HG03520 (cell line): ENCODE data around the gene AP5B1.

ENCODE experiments used
- ATAC-seq: cut with Tn5 transposase; IDR thresholded peaks from one replicate; pipeline ENCODE4 v1.9.1; 2021; ENCODE audit warnings: mild to moderate bottlenecking, moderate library complexity; ENCODE audit not compliant: unreplicated experiment

The AP5B1 gene

DNA sequence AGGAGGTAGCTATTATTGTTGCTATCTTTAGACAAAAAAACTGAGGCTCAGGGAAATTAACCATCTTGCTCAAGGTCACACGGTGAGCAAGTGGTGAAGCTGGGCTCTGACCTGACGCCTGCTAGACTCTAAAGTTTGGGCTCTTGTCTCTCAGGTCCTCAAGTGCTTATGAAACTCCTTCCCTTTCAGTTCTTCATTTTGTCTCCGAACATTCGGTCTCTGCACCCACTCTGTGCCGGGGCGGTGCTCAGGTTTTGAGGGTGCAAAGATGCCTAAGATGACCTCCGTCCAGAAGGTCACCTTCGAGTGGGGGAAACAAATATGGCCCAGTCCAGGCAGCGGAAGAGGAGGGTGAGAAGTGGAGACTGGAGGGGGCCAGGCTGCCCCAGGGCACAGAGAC lies 22.1 kb upstream of the AP5B1 start:
- ATAC-seq, result peak; percentile 50

DNA sequence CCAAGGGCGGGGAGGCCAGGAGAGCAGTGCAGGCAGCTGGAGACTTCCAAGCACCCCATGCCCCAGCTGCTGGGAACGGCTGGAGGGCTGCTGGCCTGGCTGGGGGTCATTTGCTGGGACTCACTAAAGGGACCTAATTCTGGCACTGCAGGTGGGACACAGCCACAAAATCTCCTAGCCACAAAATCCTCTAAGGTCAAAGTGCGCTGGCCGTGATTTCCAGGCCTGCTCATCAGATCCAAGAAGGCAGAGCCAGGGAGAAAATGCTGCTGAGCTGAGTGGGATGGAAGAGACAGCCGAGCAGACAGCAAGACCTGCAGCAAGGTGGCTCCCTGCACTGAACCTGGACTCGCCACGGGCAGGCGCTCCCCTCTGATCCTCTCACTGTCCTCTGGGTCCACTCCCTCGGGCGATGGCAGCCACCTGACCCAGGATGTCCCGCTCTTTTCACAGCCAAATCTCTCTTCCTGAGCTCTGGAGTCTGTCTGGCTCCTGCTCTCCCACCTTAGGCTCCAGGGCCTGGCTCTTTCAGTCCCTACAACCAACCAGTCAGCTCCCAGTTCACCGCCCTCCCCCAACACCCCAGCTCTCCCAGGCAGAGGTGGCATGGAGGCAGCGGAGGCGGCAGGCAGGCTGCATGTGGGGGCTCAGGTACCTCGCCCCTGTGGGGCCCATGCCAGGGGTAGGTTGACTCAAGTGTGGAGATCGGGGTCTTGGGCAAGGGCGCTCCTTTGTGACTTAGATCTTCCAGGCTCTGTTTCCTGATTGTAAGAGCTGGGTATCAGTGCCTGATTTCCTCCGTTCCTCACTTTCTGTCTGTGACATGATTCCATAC lies 20.6 kb upstream of the AP5B1 start:
- ATAC-seq, result no peak

DNA sequence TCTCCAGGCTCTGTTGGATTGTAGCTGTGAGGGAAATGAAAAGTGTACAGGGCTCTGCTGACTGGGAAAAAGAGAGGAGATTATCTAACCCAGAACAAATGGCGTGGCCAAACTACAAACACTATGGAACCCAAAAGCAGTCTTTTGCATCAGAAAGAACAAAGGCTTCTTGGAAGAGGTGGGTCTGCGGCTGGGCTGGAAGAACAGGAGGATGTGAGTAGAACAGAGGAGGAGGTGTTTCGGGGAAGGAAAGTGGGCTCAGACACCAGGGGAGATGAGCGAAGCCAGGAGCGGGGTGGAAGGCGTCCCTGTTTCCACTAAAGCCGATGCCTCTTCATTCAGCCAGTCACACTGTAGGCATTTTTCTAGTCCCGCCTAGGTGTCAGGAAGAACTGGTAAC lies 18.1 kb upstream of the AP5B1 start:
- no peak for ATAC-seq

DNA sequence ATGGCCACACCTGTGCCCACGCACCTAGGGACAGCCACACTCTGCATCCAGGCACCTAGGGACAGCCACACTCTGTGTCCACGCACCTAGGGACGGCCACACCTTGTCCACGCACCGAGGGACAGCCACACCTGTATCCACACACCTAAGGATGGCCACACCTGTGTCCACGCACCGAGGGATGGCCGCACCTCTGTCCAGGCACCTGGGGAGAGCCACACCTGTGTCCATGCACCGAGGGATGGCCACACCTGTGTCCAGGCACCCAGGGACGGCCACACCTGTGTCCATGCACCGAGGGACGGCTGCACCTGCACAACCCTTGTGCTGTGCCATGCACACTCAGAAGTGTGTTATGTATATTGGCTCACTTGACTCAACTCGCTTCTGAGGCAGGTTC lies 16.9 kb upstream of the AP5B1 start:
- ATAC-seq, result no peak

DNA sequence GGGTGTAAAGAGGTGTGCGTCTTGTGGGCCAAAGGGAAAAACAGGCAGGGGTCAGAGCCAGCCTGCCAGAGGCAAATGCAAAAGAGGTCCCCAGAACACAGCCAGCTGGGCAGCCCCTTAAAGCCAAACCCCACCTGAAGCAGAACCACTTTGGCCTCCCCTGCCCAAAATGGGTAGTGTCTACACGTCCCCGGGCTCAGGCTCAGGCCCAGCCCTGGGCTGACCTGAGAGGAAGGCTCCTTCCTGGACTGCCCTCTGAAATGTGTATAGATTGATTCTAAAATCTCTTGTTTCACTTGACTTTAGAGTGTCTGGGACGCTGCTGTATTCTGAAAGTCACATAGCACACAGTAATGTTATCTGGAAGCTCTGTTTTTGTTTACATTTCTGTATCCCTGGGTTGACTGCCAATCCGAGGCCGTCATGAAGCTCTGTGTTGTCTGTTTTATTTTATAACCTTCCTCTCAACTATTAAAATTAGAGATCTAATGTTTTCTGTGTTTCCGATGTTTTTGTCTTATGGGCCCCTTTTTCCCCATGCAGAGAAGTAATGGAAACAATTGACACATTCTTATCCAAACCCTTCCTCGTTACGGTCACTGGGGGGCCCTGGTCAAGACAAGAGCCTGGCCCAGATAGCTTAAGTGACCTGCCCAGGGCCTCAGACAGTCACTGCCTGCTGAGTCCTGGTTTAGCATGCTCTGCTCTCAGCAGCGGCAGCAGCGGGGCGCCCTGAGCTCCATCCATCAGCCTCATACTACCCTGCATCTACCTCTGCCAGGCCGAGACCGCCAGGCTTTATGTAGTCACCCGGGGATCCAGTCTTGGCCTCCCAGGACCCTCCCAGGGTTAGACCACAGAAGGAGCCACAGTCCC lies 16.2 kb upstream of the AP5B1 start:
- no peak for ATAC-seq

DNA sequence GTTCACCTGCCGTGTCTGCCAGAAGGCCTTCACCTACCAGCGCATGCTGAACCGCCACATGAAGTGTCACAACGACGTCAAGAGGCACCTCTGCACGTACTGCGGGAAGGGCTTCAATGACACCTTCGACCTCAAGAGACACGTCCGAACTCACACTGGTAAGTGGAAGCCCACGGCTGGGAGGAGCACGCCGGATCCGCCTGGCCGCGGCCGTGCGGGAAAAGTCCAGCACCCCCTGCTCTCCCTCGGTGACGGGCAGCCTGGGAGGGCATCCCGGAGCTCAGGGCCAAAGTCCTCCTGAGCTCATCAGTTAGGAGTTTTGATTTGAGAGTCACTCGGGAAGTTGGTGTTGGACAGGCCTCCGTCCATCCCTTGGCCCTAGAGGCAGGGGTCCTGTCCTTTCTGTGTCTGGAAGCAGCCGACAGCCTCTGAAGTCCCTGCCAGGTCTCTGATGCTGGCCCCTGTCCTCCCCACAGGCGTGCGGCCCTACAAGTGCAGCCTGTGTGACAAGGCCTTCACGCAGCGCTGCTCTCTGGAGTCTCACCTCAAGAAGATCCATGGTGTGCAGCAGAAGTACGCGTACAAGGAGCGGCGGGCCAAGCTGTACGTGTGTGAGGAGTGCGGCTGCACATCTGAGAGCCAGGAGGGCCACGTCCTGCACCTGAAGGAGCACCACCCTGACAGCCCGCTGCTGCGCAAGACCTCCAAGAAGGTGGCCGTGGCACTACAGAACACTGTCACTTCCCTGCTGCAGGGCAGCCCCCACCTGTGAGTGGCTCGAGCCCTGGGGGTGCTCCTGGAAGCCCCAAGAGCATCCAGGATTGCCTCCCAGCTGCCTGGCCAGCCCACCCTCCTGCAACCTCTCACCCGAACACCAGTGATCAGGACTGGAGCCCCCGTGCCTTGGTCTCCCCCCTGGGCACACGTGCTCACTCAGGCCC lies 14.1 kb upstream of the AP5B1 start:
- no peak for ATAC-seq

DNA sequence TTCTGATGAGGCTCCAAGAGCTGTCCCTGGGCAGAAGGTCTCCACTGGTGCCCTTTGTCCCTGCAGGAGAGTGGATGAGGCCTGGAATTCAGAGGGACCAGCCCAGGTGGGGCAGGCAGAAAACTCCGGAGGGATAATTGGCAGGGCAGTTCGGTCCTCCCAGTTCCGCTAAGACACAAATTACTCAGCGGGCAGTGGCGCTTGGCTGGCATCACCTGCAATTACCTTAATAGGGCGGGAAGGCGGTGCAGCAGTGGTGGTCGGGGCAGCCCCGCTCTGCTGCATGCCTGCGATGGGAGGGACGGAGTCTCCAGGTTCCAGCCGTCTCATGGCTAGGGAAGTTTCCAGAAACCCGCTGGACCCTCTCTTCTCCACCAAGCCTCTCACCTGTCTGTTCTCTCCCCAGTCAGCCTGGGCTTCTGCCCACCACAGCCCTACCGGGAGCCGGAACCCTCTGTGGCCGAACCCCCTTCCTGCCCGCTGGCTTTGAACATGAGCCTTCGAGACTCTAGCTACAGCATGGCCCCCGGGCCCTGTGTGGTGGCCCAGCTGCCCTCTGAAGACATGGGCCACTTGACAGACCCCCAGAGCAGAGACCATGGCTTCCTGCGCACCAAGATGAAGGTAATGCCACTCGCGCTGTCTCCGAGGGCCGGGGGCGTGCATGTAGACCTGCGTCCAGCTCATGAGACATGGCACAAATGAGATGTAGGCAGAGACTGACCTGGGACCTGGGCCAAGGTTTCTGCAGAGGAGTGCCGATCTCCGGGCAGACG lies 13.0 kb upstream of the AP5B1 start:
- no peak for ATAC-seq

DNA sequence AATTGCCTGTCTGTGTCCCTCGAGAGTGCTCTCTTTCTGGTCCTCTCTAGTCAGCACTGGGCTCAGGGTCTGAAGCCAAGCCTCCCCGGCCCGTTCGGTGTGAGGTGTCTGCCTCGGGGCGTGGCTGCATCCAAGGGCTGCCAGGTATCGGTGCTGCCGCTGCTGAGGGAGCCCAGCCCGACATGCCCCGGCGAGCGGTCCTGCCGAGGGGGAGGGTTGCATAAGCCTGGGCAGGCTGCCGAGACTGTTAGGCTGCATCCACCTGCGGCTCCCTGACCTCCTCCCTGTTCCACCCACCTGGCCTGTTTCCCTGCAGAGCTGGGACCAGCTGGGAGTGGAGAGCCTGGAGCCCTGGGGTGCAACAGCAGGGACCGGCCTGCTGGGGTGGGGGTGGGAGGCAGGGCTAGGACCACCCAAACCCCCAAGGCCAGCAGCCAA lies 12.4 kb upstream of the AP5B1 start:
- ATAC-seq, result no peak

DNA sequence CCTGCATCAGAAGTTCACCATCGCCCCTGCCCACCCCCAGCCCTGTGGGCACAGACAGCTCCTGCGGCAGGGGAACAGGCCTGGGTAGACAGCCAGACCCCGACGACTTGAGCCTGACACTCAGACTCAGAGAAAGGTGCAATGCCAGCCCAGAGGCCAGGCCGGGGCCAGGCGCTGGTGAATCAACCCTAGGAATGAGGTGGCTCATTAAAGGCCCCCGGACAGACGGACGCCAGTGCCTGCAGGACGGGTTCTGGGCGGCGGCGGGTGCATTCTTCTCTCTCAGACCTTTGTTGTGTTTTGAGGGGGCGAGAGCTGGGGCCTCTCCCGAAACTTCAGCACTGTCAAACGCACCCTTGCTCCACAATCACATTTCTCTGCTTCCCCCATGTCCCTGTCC lies 11.7 kb upstream of the AP5B1 start:
- no peak for ATAC-seq

DNA sequence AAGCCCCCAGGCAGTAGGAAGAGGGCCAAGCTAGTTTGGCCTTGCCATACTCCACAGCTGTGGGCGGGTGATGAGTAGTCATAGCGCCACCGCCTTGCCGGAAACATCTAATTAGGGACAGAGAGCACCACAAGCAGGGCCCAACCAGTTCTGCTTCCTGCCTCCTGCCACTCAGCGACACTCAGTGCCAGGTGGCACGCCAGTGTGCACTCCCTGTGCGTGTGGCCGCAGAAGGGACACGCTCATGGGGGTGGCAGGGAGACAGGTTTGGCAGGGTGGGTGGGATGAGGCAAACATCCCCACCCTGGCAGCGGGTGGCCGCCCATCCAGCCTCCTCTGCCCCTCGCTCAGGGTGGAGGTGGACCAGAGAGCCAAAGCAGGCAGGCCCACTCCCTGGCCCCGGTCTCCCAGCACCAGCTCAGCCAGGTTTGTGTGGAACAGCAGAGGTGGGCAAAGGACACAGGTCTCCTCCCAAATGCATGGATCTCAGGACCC lies 11.0 kb upstream of the AP5B1 start:
- ATAC-seq, result no peak

DNA sequence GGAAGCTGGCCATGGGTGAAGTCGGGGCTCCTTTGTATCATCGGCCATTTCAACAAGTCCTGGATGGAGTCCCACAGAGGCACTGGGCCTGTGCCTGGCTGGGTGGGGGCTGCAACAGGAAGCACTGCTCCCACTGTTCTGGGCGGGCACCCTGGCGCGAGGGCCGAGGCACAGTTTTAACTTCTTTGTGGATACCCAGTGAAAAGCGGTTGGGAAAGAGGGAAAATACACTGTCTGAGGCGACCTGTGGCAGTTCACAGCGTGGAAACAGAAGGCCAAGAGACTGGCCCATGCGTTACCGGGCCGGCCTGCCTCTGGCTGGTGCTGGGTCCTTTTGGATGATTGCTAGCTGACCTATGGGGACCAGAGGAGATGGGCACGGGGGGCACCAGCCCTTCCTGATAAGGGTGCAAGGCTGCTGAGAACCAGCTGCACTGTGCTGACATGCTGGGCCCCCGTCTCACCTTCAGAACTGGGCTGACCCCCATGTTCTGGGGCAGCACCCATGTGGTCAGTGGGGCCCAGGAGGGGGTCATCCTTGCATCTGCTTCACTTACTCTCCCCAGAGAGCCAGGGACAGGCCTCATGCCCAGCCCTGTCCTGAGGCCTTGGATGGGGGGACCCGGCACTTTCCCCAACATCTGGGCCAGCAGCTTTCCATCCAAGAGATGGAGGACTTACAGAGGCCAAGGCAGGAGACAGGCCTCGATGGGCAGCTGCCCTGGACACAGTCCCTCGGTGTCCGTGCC lies 10.3 kb upstream of the AP5B1 start:
- ATAC-seq, result no peak

DNA sequence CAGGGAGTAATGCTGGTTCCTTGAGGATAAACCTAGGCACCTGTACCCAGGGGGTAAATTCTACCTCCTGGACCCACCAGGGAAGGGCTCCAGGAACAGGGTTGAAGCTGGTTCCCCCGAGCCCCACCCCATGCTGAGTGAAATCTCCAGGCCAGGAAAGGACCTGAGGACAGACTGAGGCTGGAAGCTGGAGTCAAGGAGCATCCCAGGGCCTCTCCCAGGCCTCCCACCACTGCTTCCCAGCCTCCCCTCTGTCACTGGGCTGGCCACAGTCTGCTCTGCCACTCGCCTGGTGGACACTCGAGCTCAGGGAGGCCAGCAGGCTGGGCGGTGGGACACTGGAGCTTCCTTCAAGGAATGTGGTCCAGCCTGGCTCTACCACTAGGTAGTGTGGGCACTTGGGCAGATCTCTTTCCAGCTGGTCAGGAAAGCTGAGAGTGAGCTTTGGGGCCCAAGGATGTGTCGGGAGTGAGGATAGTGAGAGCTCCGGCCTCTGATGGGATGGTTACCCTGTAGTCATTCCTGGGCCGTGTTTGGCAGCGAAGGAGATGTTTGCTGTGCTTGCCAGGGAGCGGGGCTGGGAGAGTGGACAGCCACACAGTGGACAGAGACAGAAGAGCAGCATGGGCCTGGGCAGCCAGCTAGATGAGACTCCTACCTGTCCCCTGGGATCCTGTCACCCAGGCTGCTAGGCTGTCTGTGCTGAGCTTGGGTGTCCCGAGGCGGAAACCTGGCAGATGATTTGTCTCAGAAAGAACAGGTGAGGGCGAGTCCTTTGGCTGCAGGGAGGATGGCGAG lies 9.5 kb upstream of the AP5B1 start:
- ATAC-seq, result no peak

DNA sequence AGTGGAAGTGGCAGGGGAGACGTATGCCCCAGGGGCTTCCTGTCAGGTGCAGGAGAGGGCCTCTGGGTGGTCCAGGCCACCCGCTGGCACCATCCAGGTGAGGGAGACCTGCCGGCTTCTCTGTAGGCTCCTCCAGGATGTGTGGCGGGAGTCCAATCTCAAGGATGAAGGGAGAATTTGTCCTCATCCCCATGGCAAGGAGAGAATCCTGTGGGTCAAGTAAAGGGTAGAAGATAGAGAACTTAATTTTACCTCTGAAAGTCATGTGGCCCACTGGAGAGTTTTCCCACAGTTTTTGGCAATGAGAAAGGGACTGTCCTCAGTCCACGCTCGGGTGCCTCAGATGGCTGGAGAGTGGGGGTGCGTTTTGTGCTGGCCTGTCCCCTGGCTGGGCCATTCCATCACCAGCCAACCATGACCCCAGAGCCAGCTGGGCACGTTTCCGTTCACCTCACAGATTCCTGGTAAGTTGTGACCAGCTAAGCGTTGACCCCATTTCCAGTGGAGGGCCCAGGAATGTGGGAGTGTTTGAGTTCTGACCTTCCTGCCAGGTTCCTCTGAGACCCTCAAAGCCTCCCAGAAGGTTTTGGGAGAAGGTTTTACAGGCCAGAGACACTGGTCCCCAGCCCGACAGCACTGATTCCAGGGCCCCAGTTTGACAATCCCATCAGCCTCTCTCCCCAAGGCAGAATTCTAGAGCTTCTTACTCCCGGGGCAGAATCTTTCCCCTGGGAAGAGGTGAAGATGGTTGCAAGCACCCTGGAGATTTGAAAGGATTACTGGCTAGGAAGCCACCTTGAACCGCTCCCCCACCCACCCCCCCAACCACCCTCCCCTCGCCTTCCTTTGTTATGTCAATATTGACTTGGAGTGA lies 8.7 kb upstream of the AP5B1 start:
- no peak for ATAC-seq

DNA sequence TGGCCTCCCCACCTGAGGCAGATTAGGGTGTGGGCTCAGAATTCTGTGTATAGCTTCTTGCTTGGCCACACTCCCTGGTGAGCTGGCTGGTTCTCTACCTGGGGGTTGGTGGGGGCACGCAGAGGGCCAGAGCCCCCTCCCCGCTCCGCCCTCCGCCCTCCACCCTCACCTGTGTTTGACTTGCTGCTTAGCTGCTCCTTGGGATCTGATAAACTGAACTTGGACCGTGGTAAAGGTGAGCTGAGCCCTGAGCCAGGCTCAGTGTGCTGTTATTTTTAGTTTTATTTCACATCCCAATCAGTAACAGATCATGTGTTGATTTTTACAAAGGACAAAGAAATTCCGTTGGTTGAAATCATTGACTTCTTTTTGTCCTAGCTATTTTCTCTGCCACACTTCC lies 8.0 kb upstream of the AP5B1 start:
- no peak for ATAC-seq

DNA sequence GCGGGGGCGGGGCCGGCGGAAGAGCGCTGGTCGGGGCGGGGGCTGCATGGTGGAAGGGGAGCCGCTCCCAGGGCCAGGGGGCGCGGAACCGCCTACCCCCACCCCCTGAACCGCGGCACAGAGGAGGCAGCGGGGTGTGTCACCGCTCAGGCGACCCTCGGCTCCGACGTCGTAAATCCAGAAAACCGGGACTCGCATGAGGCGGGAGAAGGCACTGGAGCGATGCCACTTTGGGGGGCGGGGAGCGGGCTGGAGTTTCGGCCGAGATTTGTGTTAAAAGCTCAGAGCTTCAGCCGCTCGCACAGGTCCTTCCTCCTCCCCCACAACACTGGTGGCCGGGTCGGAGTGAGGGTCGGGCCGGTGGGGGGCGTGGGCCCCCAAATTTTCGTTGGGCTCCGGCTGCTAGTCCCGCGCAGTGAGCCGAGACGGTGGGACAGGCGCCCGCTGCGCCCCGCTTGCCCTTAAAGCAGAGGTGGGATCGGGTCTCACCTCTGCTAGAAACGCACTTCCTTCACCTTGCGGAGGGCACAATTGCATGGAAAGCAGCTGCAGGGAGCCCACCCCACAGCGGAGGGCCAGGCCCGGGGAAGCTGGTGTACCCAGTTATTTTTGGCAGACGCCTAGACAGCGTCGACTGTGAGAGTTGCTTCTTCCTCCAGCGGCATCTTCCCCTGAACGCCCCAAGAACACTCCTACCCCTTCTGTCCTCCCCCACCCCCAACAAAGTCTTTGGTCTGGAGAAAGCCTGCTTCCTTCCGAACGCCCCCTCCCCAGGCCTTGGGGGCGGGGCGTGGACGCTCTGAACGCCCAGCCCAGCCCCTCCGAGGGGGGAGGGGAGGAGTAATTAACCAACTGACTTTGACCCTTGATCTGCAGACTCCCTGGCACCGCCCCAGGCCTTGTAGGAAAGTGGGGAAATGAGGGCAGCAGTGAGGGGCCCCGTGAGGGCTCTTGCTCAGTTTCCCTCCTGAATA lies 7.2 kb upstream of the AP5B1 start:
- no peak for ATAC-seq
